Type B pancreatic cell (in vitro differentiated cells): ENCODE results near the gene ARID5A. TPM values are rescaled to one million over a fixed set of nuclear protein-coding genes. Genes with fewer than 3 reads are reported as not detected.
"Not testable (repeated sequence)": the region's sequence is repeated elsewhere in the genome, so short reads cannot be mapped to it uniquely, and the experiment has no call there.

Experiments
- DNase-seq: peaks from one replicate; pipeline ENCODE4 v3.0.0; 2021; ENCODE audit warnings: mixed read lengths; ENCODE audit not compliant: unreplicated experiment; ENCODE audit errors: extremely low spot score
- H3K27ac Mint-ChIP-seq: 2 replicates; pipeline ENCODE4 v1.8.0; 2021; ENCODE audit warnings: mild to moderate bottlenecking, mixed read lengths
- H3K27me3 Mint-ChIP-seq: 2 replicates; pipeline ENCODE4 v1.8.0; 2021; ENCODE audit warnings: mixed read lengths
- H3K36me3 Mint-ChIP-seq: 2 replicates; pipeline ENCODE4 v1.8.0; 2021; ENCODE audit warnings: mixed read lengths
- H3K4me1 Mint-ChIP-seq: one replicate; pipeline ENCODE4 v1.8.0; 2021; ENCODE audit warnings: mixed read lengths; ENCODE audit not compliant: unreplicated experiment
- H3K4me3 Mint-ChIP-seq: 2 replicates; pipeline ENCODE4 v1.8.0; 2021; ENCODE audit warnings: mild to moderate bottlenecking, mixed read lengths
- H3K9me3 Mint-ChIP-seq: 2 replicates; pipeline ENCODE4 v1.8.0; 2021; ENCODE audit warnings: mixed read lengths
- CTCF ChIP-seq: fragments of 200-600 bp; sonication (generic); conservative IDR thresholded peaks from 2 replicates; pipeline ENCODE4 v1.5.0; 2021; ENCODE audit warnings: antibody characterized with exemption, mild to moderate bottlenecking
- total RNA-seq: library from RNA; stranded (reverse); gene quantifications from 2 replicates; pipeline ENCODE4 v1.2.1, GENCODE V29; 2021; ENCODE audit warnings: low replicate concordance

Gene ARID5A
- total RNA-seq, 1 donor from 2014 or later: 11.9 TPM

- no peak for TF ChIP-seq CTCF
- Mint-ChIP-seq H3K4me1 (peaks cover 11% of the 10 kb centered on the region), H3K4me3 (no peak overlapping the region), H3K9me3 (peaks cover 4% of the 10 kb centered on the region), H3K27me3 (no peaks in the 10 kb centered on the region), H3K27ac (no peak overlapping the region), H3K36me3 (peaks cover 3% of the 10 kb centered on the region)
- no peak for DNase-seq
These were observed 16.0 kb downstream of the ARID5A start for GRCh38 chr2:96552315-96553175.

DNA sequence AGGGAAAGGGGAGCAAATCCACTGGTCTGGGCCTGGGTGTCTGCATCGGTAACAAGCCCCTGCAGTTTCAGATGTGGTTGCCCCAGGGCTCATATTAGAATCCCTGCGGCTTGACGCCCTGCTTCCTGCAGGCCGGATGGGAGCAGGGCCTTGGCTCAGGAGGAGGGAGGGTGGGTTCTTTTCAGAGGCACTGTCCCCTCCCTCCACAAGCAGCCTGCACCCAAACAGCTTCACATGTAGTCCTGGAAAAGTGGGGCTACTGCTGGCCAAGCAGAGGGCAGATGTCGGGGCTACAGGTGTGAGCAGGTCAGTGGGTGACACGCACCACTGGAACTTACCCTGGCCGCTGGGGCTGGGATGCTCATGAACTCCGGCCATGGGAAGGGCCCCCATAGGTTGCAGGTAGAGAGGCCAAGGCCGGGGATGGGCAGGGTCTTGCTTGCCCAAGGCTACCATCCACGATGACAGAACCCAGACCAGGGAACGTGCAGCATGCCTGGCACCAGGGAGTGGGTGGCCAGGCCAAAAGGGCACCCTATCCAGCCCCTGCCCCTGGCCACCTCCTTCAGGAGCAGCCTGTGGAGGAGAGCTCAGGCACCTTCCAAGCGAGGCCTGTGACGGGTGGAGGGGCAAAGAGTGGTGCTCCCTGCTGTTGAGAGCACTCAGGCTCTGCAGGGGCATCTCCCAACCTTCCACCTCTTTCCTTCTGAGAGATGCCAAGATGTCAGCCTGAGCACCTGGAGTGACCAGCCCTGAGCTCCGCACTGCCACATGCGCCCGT lies 16.8 kb downstream of the ARID5A start:
- H3K4me3 Mint-ChIP-seq: no peak overlapping the region
- no peaks in the 10 kb centered on the region for H3K27me3 Mint-ChIP-seq
- H3K4me1 Mint-ChIP-seq: peaks cover 11% of the 10 kb centered on the region
- peaks cover 4% of the 10 kb centered on the region for H3K9me3 Mint-ChIP-seq
- no peak for TF ChIP-seq CTCF
- no peak for DNase-seq
- H3K36me3 Mint-ChIP-seq: no peaks in the 10 kb centered on the region
- no peak overlapping the region for H3K27ac Mint-ChIP-seq

- H3K27me3 Mint-ChIP-seq, H3K9me3 Mint-ChIP-seq, DNase-seq, H3K36me3 Mint-ChIP-seq, H3K4me3 Mint-ChIP-seq, H3K27ac Mint-ChIP-seq: not testable (repeated sequence)
- H3K4me1 Mint-ChIP-seq: peaks cover 11% of the 10 kb centered on the region
These were observed 17.4 kb downstream of the ARID5A start for GRCh38 chr2:96553957-96554292.

DNA sequence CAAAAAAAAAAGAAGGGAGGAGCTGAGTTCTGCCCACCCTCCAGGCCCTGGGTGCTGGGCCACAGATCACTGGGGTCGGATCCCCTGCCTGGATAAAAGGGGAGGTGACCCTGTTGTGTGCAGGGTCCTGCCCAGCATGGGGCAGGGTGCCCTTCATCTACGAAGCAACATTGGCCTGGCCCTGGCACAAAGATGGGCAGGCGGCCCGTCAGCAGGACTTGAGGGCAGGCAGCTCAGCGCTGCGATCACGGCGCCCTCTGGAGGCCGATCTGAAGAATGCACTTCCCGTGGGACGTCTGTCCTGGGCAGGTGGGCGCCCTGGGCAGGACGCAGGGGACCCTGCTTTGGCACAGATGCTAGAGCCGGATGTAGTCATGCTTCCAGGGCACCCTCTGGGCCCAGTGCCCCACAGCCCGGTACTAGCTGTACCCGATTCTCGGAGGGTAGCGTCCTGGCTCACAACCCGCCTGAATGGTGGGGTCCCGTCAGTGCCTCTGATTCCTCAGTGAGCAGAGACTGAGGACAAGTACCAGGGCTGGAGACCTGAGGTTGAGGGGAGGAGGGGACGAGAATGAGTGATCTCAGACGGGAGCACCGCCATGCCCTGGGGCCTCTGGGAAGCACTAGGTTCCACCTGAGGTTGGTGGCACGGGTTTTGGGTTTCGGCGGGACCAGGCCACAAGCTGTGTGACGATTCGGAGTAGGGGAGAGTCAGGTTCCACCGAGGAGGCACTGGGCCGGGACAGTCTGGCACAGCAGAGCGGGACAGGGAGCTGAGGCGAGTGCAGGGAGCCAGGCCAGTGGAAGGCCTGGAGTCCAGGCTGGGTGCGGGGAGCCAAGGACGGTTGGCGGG lies 18.0 kb downstream of the ARID5A start:
- Mint-ChIP-seq H3K27ac (no peak overlapping the region), H3K36me3 (no peaks in the 10 kb centered on the region), H3K4me3 (no peak overlapping the region), H3K27me3 (no peaks in the 10 kb centered on the region), H3K9me3 (peaks cover 4% of the 10 kb centered on the region), H3K4me1 (peaks cover 11% of the 10 kb centered on the region)
- TF ChIP-seq CTCF: peak; percentile 98
- DNase-seq: no peak

DNA sequence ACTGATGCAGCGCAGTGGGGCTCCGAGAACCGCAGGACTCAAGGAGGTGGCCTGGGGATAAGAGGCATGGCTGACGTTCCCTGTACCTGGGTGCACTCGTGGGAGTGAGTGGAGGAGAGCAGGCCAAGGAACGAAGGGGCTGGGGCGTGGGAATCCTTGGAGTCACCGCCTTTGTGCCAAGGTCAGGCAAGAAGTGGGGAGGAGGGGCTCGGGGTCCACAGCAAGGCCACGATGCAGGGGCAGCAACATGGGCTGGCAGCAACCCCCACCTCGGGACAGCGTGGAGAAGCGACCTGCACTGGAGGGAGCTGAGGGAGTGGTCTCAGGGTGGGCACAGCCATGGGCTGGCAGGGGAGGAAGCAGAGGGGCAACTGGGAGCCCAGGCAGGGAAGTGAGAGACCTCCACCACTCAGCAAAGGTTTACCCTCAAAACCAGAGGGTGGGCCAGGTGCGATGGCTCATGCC lies 18.6 kb downstream of the ARID5A start:
- H3K27me3 Mint-ChIP-seq: no peaks in the 10 kb centered on the region
- H3K9me3 Mint-ChIP-seq: peaks cover 4% of the 10 kb centered on the region
- no peak overlapping the region for H3K4me3 Mint-ChIP-seq
- no peak overlapping the region for H3K27ac Mint-ChIP-seq
- H3K36me3 Mint-ChIP-seq: no peaks in the 10 kb centered on the region
- H3K4me1 Mint-ChIP-seq: peaks cover 11% of the 10 kb centered on the region
- no peak for DNase-seq
- no peak for TF ChIP-seq CTCF
